ENCODE data around the gene LGSN. TPM values are rescaled to one million over a fixed set of nuclear protein-coding genes. Genes with fewer than 3 reads are reported as not detected.

The LGSN gene
- total RNA-seq, 2 donors from 2014 or later, result 0.37 TPM; not detected in 1

GRCh38 chr6:63307581-63308246 is 12.1 kb downstream of the LGSN start:
- no peaks in the 10 kb centered on the region for H3K27me3 ChIP-seq (ENCODE audit: control insufficient read depth, insufficient read depth, low read length, poor library complexity, severe bottlenecking)
- no peaks in the 10 kb centered on the region for H3K4me1 ChIP-seq (ENCODE audit: control insufficient read depth, insufficient read depth, low read length)
- H3K27ac ChIP-seq (ENCODE audit: low read depth, low read length), result no peak overlapping the region
- H3K9me3 ChIP-seq (ENCODE audit: control insufficient read depth, low read length), result no peaks in the 10 kb centered on the region
- no peaks in the 10 kb centered on the region for H3K36me3 Mint-ChIP-seq (ENCODE audit: low read depth)
- peak; percentile 80 for TF ChIP-seq CTCF (conservative IDR thresholded peaks at IDR 0.05)
- H3K27me3 Mint-ChIP-seq (ENCODE audit: insufficient read depth), result no peaks in the 10 kb centered on the region
- no peaks in the 10 kb centered on the region for H3K4me1 Mint-ChIP-seq
- H3K9ac ChIP-seq (ENCODE audit: extremely low read depth, low read length, poor library complexity, severe bottlenecking), result no peak overlapping the region
- no peaks in the 10 kb centered on the region for H3K36me3 ChIP-seq (ENCODE audit: control insufficient read depth, insufficient read depth, low read length)
- no peak overlapping the region for H3K4me3 ChIP-seq (ENCODE audit: low read length)
- peak; percentile 46 for DNase-seq
- H3K9me3 Mint-ChIP-seq, result no peaks in the 10 kb centered on the region
- no peak overlapping the region for H3K27ac Mint-ChIP-seq
- no peak overlapping the region for H3K4me3 Mint-ChIP-seq
- 67 to 100% methylated on average over 1 to 3 of the region's 3 CpGs for WGBS, 2 experiments (ENCODE audit: insufficient coverage in 1 of 2, insufficient read length in 1 of 2)

GRCh38 chr6:63306420-63306819 is 13.4 kb downstream of the LGSN start:
- Mint-ChIP-seq H3K27me3 (ENCODE audit: insufficient read depth) (no peaks in the 10 kb centered on the region), H3K36me3 (ENCODE audit: low read depth) (no peaks in the 10 kb centered on the region), H3K4me1 (no peaks in the 10 kb centered on the region), H3K27ac (no peak overlapping the region), H3K9me3 (no peaks in the 10 kb centered on the region), H3K4me3 (no peak overlapping the region)
- TF ChIP-seq CTCF (conservative IDR thresholded peaks at IDR 0.05), result no peak
- Histone ChIP-seq H3K4me3 (ENCODE audit: low read length) (no peak overlapping the region), H3K27me3 (ENCODE audit: control insufficient read depth, insufficient read depth, low read length, poor library complexity, severe bottlenecking) (no peaks in the 10 kb centered on the region), H3K9ac (ENCODE audit: extremely low read depth, low read length, poor library complexity, severe bottlenecking) (no peak overlapping the region), H3K4me1 (ENCODE audit: control insufficient read depth, insufficient read depth, low read length) (no peaks in the 10 kb centered on the region), H3K36me3 (ENCODE audit: control insufficient read depth, insufficient read depth, low read length) (no peaks in the 10 kb centered on the region), H3K9me3 (ENCODE audit: control insufficient read depth, low read length) (no peaks in the 10 kb centered on the region), H3K27ac (ENCODE audit: low read depth, low read length) (no peak overlapping the region)
- DNase-seq, result no peak
- WGBS, 2 experiments (ENCODE audit: insufficient coverage in 1 of 2, insufficient read length in 1 of 2), result 92 to 95% methylated on average over 3 of the region's 3 CpGs

GRCh38 chr6:63305277-63305676 is 14.5 kb downstream of the LGSN start:
- H3K9ac ChIP-seq (ENCODE audit: extremely low read depth, low read length, poor library complexity, severe bottlenecking), result no peak overlapping the region
- H3K27me3 Mint-ChIP-seq (ENCODE audit: insufficient read depth), result no peaks in the 10 kb centered on the region
- H3K4me1 ChIP-seq (ENCODE audit: control insufficient read depth, insufficient read depth, low read length), result no peaks in the 10 kb centered on the region
- H3K27ac Mint-ChIP-seq, result no peak overlapping the region
- H3K36me3 Mint-ChIP-seq (ENCODE audit: low read depth), result no peaks in the 10 kb centered on the region
- DNase-seq, result no peak
- H3K27me3 ChIP-seq (ENCODE audit: control insufficient read depth, insufficient read depth, low read length, poor library complexity, severe bottlenecking), result no peaks in the 10 kb centered on the region
- no peak overlapping the region for H3K27ac ChIP-seq (ENCODE audit: low read depth, low read length)
- H3K36me3 ChIP-seq (ENCODE audit: control insufficient read depth, insufficient read depth, low read length), result no peaks in the 10 kb centered on the region
- TF ChIP-seq CTCF (conservative IDR thresholded peaks at IDR 0.05), result no peak
- H3K4me1 Mint-ChIP-seq, result no peaks in the 10 kb centered on the region
- no peaks in the 10 kb centered on the region for H3K9me3 Mint-ChIP-seq
- H3K4me3 ChIP-seq (ENCODE audit: low read length), result no peak overlapping the region
- H3K9me3 ChIP-seq (ENCODE audit: control insufficient read depth, low read length), result no peaks in the 10 kb centered on the region
- 86 to 92% methylated on average over 2 of the region's 2 CpGs for WGBS, 2 experiments (ENCODE audit: insufficient coverage in 1 of 2, insufficient read length in 1 of 2)
- no peak overlapping the region for H3K4me3 Mint-ChIP-seq
